ENCODE results near the gene SLC47A1.

DNA sequence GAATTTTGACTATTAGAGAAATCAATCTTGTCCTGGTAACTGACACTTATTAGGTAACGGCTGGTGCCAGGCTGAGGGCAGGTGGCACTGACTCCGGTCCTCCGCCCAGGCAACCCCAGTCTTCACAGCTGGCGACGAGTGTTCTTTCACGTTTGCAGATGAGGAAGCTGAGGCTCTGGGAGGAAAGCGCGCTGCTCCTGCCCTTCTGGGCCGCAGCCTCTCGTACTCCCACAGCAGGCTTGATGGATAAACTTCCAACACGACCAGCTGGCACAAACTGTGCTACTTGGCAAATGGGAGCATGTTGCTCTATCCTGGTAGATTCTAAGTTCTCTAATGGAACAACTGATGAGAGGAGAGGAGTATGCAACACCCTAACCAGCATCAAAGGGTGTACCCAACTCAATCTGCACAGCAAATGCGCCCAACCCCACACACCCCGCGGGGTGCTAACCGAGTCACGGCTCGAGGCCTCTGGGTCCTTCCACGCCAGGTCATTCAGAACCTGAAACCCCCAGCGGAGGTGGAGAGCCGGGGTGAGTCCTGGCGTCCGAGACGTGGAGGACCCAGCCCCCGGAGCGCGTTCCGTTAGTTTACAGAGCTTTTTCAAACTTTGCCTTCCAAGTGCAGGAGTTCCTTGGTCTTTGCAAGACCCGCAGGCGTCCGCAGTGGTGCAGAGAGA is 477 bp upstream of the SLC47A1 start:
- TF ChIP-seq, protein P1, sequence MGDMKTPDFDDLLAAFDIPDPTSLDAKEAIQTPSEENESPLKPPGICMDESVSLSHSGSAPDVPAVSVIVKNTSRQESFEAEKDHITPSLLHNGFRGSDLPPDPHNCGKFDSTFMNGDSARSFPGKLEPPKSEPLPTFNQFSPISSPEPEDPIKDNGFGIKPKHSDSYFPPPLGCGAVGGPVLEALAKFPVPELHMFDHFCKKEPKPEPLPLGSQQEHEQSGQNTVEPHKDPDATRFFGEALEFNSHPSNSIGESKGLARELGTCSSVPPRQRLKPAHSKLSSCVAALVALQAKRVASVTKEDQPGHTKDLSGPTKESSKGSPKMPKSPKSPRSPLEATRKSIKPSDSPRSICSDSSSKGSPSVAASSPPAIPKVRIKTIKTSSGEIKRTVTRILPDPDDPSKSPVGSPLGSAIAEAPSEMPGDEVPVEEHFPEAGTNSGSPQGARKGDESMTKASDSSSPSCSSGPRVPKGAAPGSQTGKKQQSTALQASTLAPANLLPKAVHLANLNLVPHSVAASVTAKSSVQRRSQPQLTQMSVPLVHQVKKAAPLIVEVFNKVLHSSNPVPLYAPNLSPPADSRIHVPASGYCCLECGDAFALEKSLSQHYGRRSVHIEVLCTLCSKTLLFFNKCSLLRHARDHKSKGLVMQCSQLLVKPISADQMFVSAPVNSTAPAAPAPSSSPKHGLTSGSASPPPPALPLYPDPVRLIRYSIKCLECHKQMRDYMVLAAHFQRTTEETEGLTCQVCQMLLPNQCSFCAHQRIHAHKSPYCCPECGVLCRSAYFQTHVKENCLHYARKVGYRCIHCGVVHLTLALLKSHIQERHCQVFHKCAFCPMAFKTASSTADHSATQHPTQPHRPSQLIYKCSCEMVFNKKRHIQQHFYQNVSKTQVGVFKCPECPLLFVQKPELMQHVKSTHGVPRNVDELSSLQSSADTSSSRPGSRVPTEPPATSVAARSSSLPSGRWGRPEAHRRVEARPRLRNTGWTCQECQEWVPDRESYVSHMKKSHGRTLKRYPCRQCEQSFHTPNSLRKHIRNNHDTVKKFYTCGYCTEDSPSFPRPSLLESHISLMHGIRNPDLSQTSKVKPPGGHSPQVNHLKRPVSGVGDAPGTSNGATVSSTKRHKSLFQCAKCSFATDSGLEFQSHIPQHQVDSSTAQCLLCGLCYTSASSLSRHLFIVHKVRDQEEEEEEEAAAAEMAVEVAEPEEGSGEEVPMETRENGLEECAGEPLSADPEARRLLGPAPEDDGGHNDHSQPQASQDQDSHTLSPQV (IDR thresholded peaks at IDR 0.05) = no peak
- no peak for TF ChIP-seq KAT2A (conservative IDR thresholded peaks at IDR 0.05; ENCODE audit: control insufficient read depth, low read depth, low read length)
- TF ChIP-seq, protein P2, sequence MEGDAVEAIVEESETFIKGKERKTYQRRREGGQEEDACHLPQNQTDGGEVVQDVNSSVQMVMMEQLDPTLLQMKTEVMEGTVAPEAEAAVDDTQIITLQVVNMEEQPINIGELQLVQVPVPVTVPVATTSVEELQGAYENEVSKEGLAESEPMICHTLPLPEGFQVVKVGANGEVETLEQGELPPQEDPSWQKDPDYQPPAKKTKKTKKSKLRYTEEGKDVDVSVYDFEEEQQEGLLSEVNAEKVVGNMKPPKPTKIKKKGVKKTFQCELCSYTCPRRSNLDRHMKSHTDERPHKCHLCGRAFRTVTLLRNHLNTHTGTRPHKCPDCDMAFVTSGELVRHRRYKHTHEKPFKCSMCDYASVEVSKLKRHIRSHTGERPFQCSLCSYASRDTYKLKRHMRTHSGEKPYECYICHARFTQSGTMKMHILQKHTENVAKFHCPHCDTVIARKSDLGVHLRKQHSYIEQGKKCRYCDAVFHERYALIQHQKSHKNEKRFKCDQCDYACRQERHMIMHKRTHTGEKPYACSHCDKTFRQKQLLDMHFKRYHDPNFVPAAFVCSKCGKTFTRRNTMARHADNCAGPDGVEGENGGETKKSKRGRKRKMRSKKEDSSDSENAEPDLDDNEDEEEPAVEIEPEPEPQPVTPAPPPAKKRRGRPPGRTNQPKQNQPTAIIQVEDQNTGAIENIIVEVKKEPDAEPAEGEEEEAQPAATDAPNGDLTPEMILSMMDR (IDR thresholded peaks at IDR 0.05 in 2 of 3, conservative IDR thresholded peaks at IDR 0.05 in 1 of 3; ENCODE audit: control insufficient read depth in 2 of 3, extremely low read depth in 1 of 3, insufficient read depth in 1 of 3, low read depth in 3 of 3, low read length in 3 of 3) = no peak
- TF ChIP-seq, protein P3, sequence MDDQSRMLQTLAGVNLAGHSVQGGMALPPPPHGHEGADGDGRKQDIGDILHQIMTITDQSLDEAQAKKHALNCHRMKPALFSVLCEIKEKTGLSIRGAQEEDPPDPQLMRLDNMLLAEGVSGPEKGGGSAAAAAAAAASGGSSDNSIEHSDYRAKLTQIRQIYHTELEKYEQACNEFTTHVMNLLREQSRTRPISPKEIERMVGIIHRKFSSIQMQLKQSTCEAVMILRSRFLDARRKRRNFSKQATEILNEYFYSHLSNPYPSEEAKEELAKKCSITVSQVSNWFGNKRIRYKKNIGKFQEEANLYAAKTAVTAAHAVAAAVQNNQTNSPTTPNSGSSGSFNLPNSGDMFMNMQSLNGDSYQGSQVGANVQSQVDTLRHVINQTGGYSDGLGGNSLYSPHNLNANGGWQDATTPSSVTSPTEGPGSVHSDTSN (IDR thresholded peaks at IDR 0.05; ENCODE audit: insufficient replicate concordance, low read depth, low read length) = no peak

All from GM12878 (cell line).